Fibroblast of peridontal ligament (primary cell): ENCODE measurements around the gene BASP1.

Experiments used
- DNase-seq: peaks from one replicate; pipeline ENCODE4 v3.0.0-alpha.2; 2010; ENCODE audit errors: extremely low read depth

Gene BASP1

DNA sequence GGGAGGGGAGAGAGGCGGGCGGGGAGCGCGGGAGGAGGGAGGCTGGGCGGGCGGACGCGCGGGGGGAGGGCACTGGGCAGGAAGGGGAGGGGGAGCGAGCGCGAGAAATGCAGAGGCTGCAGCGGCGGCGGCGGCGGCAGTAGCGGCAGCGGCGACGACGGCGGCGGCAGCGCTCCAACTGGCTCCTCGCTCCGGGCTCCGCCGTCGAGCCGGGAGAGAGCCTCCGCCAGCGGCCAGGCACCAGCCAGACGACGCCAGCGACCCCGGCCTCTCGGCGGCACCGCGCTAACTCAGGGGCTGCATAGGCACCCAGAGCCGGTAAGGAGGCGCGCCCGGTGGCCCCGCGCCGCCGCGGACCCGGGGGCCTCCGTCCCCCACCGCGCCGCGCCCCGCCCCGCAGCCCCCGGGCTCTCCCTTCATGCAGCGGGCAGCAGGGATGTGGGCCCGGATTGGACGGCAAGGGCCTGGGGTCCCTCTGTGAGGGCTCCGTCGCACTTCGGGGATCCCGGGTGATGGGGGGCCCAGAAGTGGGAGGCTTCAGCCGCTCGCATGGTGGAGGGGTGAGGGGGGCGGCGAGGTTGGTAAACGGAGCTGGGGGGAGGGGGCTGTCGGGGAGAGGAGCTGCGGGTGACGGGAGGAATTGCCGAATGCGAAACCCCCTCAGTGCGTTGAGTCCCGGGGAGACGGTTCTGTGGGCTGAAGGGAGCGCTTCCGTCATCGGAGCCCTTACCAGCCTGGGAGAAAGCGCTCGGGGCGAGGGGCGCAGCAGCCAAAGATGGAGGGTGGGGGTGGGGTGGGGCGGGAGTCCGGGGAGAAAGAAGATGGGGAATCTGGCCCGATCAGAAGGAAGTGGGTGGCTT, at the start of gene BASP1:
BASP1 (plus strand) TSS at position 139 of the 860 bp plus-strand sequence. CDS start 57,586 bp downstream, outside the sequence.
- peak; percentile 64 for DNase-seq

DNA sequence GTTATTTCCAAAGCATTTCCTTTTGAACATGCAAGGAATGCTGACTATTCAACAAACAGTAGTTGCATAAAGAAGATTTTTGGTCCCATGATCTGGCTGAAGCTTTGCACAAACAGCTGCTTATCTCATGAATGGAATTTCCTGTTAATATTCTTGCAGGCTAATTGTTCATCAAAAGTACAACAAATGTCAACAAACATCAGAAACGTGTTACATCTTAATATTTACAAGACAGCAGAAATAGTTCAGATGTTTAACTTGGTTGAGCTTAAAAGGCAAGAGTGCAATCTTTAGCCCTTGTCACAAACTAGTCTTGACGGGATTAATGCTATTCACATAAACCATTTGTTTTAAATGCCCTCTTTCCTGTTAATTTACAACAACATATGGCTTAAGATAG, 47.9 kb upstream of the BASP1 start:
- DNase-seq, result peak; percentile 49

- DNase-seq, result no peak
Measured at GRCh38 chr5:17172791-17173190, 44.6 kb upstream of the BASP1 start.

- no peak for DNase-seq
Measured at GRCh38 chr5:17174965-17175364, 42.5 kb upstream of the BASP1 start.

DNA sequence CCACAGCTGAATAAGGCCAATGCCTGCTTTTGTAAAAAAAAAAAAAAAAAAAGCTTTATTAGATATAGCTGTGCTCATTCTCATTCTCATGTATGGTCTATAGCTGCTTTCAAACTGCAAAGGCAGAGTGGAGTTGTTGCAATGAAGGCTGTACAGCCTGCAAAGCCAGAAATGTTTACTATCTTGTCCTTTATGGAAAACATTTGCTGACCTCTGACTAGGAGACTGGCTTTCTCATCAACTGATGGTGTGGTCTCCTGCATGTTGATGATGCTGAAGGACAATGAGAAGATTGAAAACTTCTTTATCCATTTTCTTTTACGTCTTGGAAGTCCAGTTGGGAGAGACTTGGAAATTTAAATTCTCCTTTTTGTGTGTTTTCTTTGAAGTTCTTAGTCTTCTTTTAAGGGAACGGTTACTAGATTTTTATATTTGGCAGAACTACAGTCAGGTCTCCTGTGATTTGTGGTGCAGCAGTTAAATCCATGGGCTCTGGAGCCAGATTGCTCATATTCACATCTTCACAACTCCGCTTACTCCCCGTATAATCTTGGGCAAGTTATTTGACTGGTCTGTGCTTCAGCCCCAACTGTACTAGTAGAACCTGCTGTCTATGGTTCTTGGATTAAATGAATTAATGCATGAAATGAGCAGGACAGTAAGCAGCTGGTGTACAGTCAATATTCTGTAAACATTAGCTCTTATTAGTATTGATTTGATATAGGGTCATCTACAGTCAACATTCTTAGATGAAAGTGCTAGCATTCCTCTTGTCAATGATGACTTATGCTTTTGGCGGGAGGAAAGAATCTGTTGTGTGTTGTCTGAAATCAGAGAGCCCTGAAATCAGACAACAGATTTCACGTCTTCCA, 39.7 kb upstream of the BASP1 start:
- peak; percentile 53 for DNase-seq

DNA sequence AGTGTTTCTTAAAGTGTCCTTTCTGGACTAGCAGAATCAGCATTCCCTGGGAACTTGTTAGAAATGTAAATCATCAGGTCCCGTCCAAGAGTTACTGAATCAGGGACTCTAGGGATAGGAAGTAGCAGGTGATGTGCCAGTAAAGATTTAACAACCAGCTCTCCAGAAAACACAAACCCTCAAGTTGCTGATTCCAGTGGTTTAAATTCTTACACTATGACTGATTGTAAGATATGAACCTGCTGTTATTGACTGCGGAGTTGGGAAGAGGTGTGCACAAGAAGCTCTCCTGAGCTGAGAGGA, 39.1 kb upstream of the BASP1 start:
- no peak for DNase-seq

DNA sequence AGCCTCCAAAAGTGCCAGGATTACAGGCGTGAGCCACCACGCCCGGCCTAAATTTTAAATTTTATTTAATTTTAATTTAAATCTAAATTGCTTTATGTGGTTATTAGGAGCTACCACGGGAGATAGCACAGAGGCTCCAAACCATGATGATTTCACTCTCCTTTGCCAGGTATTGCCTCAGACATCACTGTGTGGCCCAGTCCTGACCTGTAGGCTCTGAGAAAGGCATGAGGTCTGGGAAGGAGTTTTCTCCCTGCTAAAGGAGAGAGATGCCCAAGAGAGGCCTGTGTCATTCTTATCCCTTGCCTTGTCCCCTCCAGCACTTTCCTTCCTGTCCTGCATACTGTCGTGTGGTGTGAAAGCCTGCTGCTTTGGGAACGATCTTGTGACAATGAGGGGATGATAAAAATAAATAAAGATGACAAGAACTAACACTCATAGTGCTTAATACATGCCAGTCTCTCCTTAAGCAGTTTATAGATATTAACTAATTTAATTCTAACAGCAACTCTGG, 37.0 kb upstream of the BASP1 start:
- no peak for DNase-seq

GRCh38 chr5:17180864-17181723, 36.3 kb upstream of the BASP1 start:
- DNase-seq, result peak; percentile 94

DNA sequence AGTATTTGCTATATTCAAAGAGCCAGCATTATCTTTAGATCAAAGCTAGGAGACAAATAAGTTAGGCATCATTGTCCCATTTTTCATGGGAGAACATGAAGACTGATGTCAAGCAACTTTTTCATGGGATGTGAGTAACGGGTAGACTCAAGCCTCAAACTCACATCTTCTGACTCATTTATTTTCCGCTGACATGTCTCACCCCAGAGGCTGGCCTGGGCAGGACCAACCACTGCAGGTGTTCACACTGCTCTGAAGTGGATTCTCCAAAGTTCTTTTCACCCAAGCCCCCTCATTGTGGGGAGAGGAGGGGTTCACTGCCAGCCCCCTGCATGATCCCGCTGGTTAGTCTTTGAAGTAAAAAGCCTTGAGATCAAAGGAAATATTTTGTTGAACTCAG, 34.9 kb upstream of the BASP1 start:
- DNase-seq, result peak; percentile 56

DNA sequence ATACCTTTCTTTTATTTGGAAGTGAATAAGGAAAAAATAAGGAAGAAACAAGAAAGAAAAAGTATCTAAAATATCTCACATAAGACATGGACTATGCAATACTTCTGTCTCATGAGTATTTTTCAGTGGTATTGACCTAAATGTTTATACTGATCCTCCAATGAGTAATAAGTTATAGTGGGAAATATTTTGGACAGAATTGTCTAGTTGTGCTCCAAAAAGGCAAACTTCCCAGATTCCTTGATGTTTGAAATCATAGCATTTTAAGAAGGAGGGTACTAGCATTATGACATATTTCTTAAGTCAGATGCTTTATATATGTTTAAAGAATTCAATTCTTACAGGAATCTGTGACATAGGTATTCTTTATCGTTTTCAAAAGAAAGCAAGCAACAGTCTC, 34.5 kb upstream of the BASP1 start:
- DNase-seq, result peak; percentile 97

DNA sequence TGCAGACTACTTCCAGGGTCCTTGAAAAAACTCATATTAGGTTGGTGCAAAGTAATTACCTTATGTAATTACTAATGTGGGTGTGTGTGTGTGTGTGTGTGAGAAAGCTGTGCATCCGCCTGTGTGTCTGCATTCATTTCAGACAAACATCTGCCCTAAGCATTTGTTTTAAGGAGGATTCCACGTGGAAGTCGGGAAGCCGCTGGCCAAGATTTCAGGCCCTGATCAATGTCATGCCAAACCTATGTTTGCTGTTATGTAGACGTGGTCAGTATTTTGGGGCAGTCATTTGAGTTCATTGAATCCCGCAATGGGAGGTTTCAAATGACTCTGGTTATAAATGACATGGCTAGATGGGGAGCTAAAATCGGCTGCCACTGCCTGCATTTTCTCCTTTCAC, 33.6 kb upstream of the BASP1 start:
- no peak for DNase-seq

DNA sequence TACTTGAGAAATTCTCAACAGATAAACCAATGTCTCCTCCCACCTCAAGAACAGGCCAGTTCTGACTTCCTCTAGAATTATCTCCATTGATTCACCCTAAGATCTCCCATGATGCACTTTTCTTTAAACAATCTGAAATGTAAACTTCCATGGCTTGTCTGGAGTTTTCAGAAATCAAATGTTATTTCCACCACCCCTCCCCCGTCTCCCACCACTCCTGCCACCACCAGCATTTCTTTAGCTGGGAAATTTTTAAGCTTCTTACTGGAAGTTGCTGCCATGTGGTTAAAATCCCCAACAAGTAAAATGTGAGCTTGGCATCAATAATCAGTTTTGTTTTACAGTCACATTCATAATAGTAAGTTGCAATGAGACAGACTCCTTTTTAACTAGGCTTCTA, 32.8 kb upstream of the BASP1 start:
- peak; percentile 91 for DNase-seq

DNA sequence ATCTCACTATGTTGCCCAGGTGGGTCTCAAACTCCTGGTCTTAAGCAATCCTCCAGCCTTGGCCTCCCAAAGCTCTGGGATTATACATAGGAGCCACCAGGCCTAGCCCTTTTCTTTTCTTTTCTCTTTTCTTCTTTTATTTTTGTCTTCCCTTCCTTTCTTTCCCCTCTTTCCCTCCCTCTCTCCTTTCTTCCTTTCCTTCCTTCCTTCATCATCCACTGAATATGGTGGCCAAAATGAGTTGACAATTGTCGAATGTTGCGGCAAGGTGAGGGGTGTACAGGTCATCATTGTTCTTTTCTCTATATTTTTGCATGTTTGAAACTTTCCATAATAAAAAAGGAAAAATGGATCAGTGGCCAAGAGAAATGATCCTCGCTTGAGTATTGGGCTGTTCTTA, 32.1 kb upstream of the BASP1 start:
- no peak for DNase-seq

DNA sequence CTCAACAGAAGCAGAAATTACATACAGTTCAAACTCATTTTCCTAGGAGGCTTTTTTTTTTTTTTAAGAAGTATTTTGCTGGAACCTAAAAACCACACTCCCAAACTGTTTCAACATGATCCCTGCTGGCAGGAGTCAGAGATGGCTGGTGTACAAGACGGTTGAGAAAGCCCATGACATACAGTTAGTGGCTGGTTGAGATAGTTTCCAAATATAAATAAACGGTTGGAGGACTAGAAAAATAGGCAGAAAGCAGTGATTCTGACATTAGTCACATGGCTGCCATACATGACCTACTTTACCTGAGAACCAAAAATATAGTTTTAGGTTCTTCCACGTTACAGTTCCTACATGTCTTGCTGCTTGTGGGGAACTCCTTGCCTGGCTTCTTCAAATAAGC, 31.7 kb upstream of the BASP1 start:
- DNase-seq, result peak; percentile 99

DNA sequence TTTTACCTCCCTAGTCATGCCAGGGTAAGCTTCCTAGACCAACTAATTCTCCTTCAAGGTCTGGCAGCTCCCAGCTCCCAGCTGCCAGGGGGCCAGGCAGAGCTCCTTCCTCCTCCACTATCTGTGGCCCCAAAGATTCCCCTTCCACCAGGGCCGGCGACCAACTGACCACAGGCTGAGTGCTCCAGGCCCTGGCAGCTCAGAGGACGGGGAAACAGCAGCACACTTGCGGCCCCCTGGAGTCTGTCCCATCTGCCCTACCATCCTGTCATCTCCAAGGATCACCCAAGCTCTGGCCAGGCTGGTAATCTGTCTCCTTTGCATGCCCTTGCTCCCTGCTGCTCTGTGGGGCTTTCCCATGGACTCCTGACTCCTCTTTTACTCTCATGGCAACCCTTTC, 31.2 kb upstream of the BASP1 start:
- no peak for DNase-seq

DNA sequence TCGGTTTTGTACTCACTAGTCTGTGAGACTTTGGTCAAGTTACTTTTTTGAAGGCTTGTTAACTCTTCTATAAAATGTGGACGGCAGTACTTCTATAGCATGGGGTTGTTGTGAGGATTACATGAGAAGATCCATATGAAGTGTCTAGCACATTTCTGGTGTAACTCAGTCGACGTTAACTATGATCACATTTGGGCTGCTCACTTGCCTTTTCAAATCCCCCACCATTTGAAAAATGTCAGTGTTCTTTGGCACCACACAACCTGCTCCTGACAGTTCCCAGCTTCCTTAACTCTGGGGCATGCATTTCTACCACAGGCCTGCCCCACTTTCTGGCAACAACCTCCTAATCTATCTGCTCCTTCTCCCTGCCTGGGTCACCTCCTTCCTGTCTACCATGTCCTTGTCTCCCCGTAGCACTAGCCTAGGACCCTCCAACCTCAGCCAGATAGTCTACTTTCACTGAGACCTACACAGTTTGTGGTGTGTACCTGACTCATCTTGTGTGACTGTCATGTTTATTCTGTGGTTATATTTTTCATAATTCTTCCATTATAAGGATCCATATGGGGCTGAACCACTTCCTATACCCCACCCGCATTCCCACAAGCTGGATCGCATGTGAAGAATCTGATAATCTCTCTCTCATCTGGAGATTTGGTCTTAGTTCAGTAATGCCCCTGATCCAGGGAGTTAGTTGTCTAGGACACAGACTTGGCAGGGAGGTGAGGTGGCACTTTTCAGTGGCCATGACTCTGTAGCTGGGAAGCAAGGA, 30.2 kb upstream of the BASP1 start:
- DNase-seq, result peak; percentile 42

- no peak for DNase-seq
Measured at GRCh38 chr5:17187786-17188170, 29.7 kb upstream of the BASP1 start.

GRCh38 chr5:17189381-17190036, 27.9 kb upstream of the BASP1 start:
- peak; percentile 88 for DNase-seq

- peak; percentile 94 for DNase-seq
Measured at GRCh38 chr5:17190242-17190778, 27.1 kb upstream of the BASP1 start.

GRCh38 chr5:17190799-17191391, 26.5 kb upstream of the BASP1 start:
- DNase-seq, result peak; percentile 86
